A673 (cell line): Measurements from ENCODE around the gene SMAD9. TPM values are rescaled to one million over a fixed set of nuclear protein-coding genes. Genes with fewer than 3 reads are reported as not detected.
A peak's percentile ranks its signal among the peaks of the same experiment; 100 is the strongest.

Experiments
- BruUV-seq: library from RNA; stranded (reverse); fragments of 400-500 nt; replicated peaks from 2 replicates; lab custom pipeline; 2021; lab: Mats Ljungman, UMichigan
- CTCF ChIA-PET: fragments of 300-600 bp; sonication (Branson Sonifier 250); formaldehyde crosslinking; loops from one replicate; lab custom pipeline; 2022; ENCODE audit warnings: antibody characterized with exemption; lab: Charles Lee
- POLR2A ChIA-PET: fragments of 300-600 bp; sonication (Branson Sonifier 250); formaldehyde crosslinking; loops from one replicate; lab custom pipeline; 2022; ENCODE audit warnings: antibody characterized with exemption; ENCODE audit not compliant: low non-redundant PET; lab: Charles Lee
- DNase-seq: peaks from one replicate; pipeline ENCODE4 v3.0.0-alpha.2; 2015; ENCODE audit warnings: low spot score
- H3K27ac ChIP-seq: fragments of 200-600 bp; sonication (generic); 2 replicates; pipeline ENCODE4 v1.5.1; 2016; ENCODE audit warnings: mixed run types, low read depth, mild to moderate bottlenecking, mixed read lengths, antibody characterized with exemption, low read length; ENCODE audit not compliant: poor library complexity, severe bottlenecking
- H3K27me3 ChIP-seq: fragments of 200-600 bp; sonication (generic); replicated peaks from 2 replicates; pipeline ENCODE4 v1.6.1; 2017; ENCODE audit warnings: mixed run types, low read depth, mild to moderate bottlenecking, mixed read lengths, antibody characterized with exemption, low read length; ENCODE audit not compliant: insufficient read depth, poor library complexity
- H3K36me3 ChIP-seq: fragments of 200-600 bp; sonication (generic); 2 replicates; pipeline ENCODE4 v1.6.1; 2016; ENCODE audit warnings: mixed run types, mild to moderate bottlenecking, mixed read lengths, antibody characterized with exemption, low read length; ENCODE audit not compliant: insufficient read depth, poor library complexity, severe bottlenecking
- H3K4me1 ChIP-seq: fragments of 200-600 bp; sonication (generic); 2 replicates; pipeline ENCODE4 v1.6.1; 2017; ENCODE audit warnings: mixed run types, mild to moderate bottlenecking, mixed read lengths, antibody characterized with exemption, low read length; ENCODE audit not compliant: insufficient read depth, poor library complexity, severe bottlenecking
- H3K4me3 ChIP-seq: fragments of 200-600 bp; sonication (generic); 2 replicates; pipeline ENCODE4 v1.5.1; 2016; ENCODE audit warnings: low read depth, mixed run types, mild to moderate bottlenecking, mixed read lengths, low read length; ENCODE audit not compliant: poor library complexity, severe bottlenecking
- H3K9me3 ChIP-seq: fragments of 200-600 bp; sonication (generic); 2 replicates; pipeline ENCODE4 v1.6.1; 2016; ENCODE audit warnings: mixed run types, low read depth, mild to moderate bottlenecking, mixed read lengths, antibody characterized with exemption, low read length; ENCODE audit not compliant: poor library complexity, severe bottlenecking
- EZH2 ChIP-seq: fragments of 200-600 bp; sonication (generic); IDR thresholded peaks from 2 replicates; pipeline ENCODE4 v1.6.1; 2017; ENCODE audit warnings: borderline replicate concordance, low read depth, mild to moderate bottlenecking, mixed read lengths, antibody characterized with exemption, low read length; ENCODE audit not compliant: poor library complexity, severe bottlenecking
- intact Hi-C: fragments of 100-400 bp; cut with micrococcal nuclease; formaldehyde crosslinking; loops from one replicate; pipeline ENCODE4 v1.10.0; 2022; ENCODE audit not compliant: unreplicated experiment
- total RNA-seq: library from RNA; stranded (reverse); gene quantifications from 2 replicates; pipeline ENCODE4 v1.2.3, GENCODE V29; 2021
- TF ChIP-seq, protein P1 (sequence below): fragments of 300-800, 200-600 bp; sonication (generic); conservative IDR thresholded peaks from 2 replicates; pipeline ENCODE4 v1.5.1; 2017; ENCODE audit warnings: low read depth, mild to moderate bottlenecking, antibody characterized with exemption, low read length, moderate library complexity, mixed read lengths

The SMAD9 gene
- total RNA-seq, 1 experiment from 2014 or later: 23.3 TPM

DNA sequence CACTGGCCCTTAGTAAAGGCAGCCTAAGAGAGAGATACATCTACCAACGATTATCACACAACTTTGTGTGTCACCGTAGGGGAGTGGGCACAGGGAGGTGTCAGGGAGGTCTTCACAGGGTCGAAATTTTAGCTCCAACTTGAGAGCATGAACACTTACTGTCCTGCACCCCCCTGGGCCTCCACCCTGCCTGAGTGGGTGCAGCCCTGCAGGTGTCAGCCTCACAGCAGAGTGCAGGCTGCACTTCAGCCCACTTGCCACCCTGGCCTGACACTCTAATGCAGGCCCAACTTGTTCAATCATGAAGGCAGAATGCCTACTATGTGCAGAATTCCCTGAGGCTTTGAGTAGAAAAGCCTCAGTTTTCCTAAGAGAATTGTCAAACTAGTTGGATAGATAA, 4.0 kb upstream of the SMAD9 start:
- CTCF ChIA-PET: no interaction called here
- no TSS peak for BruUV-seq
- TF ChIP-seq EZH2: no peak
- TF ChIP-seq, protein P1, sequence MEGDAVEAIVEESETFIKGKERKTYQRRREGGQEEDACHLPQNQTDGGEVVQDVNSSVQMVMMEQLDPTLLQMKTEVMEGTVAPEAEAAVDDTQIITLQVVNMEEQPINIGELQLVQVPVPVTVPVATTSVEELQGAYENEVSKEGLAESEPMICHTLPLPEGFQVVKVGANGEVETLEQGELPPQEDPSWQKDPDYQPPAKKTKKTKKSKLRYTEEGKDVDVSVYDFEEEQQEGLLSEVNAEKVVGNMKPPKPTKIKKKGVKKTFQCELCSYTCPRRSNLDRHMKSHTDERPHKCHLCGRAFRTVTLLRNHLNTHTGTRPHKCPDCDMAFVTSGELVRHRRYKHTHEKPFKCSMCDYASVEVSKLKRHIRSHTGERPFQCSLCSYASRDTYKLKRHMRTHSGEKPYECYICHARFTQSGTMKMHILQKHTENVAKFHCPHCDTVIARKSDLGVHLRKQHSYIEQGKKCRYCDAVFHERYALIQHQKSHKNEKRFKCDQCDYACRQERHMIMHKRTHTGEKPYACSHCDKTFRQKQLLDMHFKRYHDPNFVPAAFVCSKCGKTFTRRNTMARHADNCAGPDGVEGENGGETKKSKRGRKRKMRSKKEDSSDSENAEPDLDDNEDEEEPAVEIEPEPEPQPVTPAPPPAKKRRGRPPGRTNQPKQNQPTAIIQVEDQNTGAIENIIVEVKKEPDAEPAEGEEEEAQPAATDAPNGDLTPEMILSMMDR: no peak
- intact Hi-C loops: no loop called here
- no peaks in the 10 kb centered on the region for H3K27me3 ChIP-seq
- H3K4me1 ChIP-seq: peaks cover 18% of the 10 kb centered on the region
- H3K9me3 ChIP-seq: no peaks in the 10 kb centered on the region
- no peak overlapping the region for H3K4me3 ChIP-seq
- POLR2A ChIA-PET: no interaction called here
- no peaks in the 10 kb centered on the region for H3K36me3 ChIP-seq
- no peak overlapping the region for H3K27ac ChIP-seq
- no peak for DNase-seq

DNA sequence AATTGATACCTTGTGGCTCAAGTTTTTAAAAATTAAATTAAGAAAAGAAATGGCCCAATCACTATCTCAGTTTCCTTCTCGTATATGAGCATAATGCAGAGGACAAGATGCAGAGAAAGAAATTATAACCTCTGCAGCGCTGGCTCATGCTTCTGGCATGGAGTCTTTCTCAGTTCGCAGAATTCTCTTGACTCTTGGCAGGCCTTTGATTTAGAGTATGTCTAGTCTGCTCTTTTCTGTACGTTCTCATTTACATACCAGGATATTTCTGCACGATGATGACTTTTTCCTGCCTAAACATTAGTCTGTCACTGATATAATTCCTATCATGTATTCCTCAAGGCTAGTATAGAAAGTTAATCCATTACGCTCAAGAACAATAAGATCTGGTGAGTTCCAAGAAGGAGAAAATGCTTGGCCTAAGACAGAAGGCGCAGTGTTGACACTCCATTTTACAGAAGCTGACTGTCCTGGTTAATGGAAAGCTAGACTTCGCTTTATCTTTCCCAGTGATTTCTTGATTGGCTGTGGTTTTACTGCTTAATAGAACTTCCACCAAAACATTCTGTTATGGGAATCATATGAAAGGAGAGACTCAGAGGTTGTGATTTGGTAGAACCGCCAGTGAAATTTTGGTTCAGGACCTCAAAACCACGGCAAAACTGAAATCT, 1.7 kb upstream of the SMAD9 start:
- Histone ChIP-seq H3K36me3 (no peaks in the 10 kb centered on the region), H3K9me3 (no peaks in the 10 kb centered on the region), H3K4me1 (peaks cover 30% of the 10 kb centered on the region), H3K27ac (no peak overlapping the region), H3K4me3 (no peak overlapping the region), H3K27me3 (no peaks in the 10 kb centered on the region)
- ChIA-PET CTCF (no interaction called here), POLR2A (no interaction called here)
- intact Hi-C loops: no loop called here
- no peak for DNase-seq
- no TSS peak for BruUV-seq
- no peak for TF ChIP-seq EZH2
- TF ChIP-seq, protein P1: no peak

DNA sequence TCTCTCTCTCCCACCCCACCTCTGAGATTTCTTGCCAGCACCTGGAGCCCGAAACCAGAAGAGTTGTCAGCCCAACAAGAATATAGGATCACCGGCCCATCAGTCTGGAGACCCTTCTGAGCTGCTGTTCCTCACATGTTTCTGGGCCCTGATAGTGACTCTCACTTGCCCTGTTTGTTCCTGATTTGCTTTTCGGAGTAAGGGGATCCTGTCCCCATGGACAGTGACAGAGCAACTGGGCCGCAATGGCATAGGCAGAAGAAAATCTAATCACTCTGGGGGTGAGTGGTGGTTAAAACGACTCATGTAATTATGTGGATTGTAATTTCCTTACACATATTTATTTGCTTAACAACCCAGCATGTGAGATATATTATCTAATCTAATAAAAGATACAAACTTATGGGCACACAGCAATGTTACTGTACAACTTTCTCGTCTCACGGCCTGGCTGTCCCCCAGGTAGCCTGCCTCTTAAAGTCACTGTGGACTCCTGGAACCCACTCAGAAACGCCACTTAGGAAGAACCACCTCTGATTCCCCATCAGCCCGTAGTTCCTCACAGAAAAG, 663 bp upstream of the SMAD9 start:
- Histone ChIP-seq H3K4me3 (peak overlapping the region; percentile 79), H3K27ac (peak overlapping the region; percentile 66), H3K27me3 (no peaks in the 10 kb centered on the region), H3K36me3 (no peaks in the 10 kb centered on the region), H3K9me3 (no peaks in the 10 kb centered on the region), H3K4me1 (peaks cover 40% of the 10 kb centered on the region)
- BruUV-seq: no TSS peak
- no peak for DNase-seq
- TF ChIP-seq EZH2: no peak
- TF ChIP-seq, protein P1: no peak
- intact Hi-C loops: no loop called here
- POLR2A ChIA-PET: no interaction called here
- CTCF ChIA-PET: no interaction called here
